NT2/D1 (cell line): Measurements from ENCODE around the gene STX19.
A peak's percentile ranks its signal among the peaks of the same experiment; 100 is the strongest.

Source experiments
- DNase-seq: peaks from one replicate; pipeline ENCODE4 v3.0.0-alpha.2; 2011; ENCODE audit warnings: low read depth, low spot score
- H3K27me3 ChIP-seq: 2 replicates; pipeline ENCODE4 v1.6.0; 2011; ENCODE audit warnings: mild to moderate bottlenecking; ENCODE audit not compliant: insufficient read length, insufficient read depth
- H3K36me3 ChIP-seq: 2 replicates; pipeline ENCODE4 v1.6.1; 2011; ENCODE audit warnings: mild to moderate bottlenecking, low read length, mixed read lengths; ENCODE audit not compliant: insufficient read depth, insufficient read length
- H3K4me1 ChIP-seq: 2 replicates; pipeline ENCODE4 v1.5.1; 2011; ENCODE audit not compliant: insufficient read depth, insufficient read length
- H3K4me3 ChIP-seq: 2 replicates; pipeline ENCODE4 v1.5.1; 2011; ENCODE audit warnings: low read depth; ENCODE audit not compliant: insufficient read length
- H3K9ac ChIP-seq: 2 replicates; pipeline ENCODE4 v1.6.0; 2011; ENCODE audit warnings: low read depth; ENCODE audit not compliant: insufficient read length
- H3K9me3 ChIP-seq: 2 replicates; pipeline ENCODE4 v1.5.1; 2011; ENCODE audit warnings: mild to moderate bottlenecking, low read length; ENCODE audit not compliant: insufficient read depth
- SUZ12 ChIP-seq: IDR thresholded peaks from 2 replicates; pipeline ENCODE4 v1.6.1; 2011; ENCODE audit not compliant: insufficient read length, insufficient read depth; ENCODE audit errors: extremely low read depth
- YY1 ChIP-seq: IDR thresholded peaks from 2 replicates; pipeline ENCODE4 v1.6.1; 2011; ENCODE audit not compliant: insufficient read length, insufficient read depth
- ZNF274 ChIP-seq: IDR thresholded peaks from 2 replicates; pipeline ENCODE4 v1.6.1; 2011; ENCODE audit warnings: mild to moderate bottlenecking, low read depth, low read length

Gene STX19

GRCh38 chr3:94065819-94066480 lies 37.6 kb upstream of the STX19 start:
- H3K36me3 ChIP-seq: peaks cover 20% of the 10 kb centered on the region
- no peak overlapping the region for H3K4me3 ChIP-seq
- H3K27me3 ChIP-seq: no peaks in the 10 kb centered on the region
- no peaks in the 10 kb centered on the region for H3K9me3 ChIP-seq
- no peaks in the 10 kb centered on the region for H3K4me1 ChIP-seq
- TF ChIP-seq ZNF274: no peak
- TF ChIP-seq SUZ12: no peak
- no peak for TF ChIP-seq YY1
- no peak for DNase-seq
- no peak overlapping the region for H3K9ac ChIP-seq

- H3K4me3 ChIP-seq: no peak overlapping the region
These were observed 36.7 kb upstream of the STX19 start for GRCh38 chr3:94065122-94065521.

GRCh38 chr3:94064243-94064860 lies 36.0 kb upstream of the STX19 start:
- Histone ChIP-seq H3K36me3 (peaks cover 21% of the 10 kb centered on the region), H3K27me3 (no peaks in the 10 kb centered on the region), H3K4me3 (no peak overlapping the region), H3K9ac (no peak overlapping the region), H3K4me1 (no peaks in the 10 kb centered on the region), H3K9me3 (no peaks in the 10 kb centered on the region)
- TF ChIP-seq YY1 (no peak), ZNF274 (no peak), SUZ12 (no peak)
- DNase-seq: no peak

More at GRCh38 chr3:94065122-94065521, 36.7 kb upstream of the STX19 start:
- Histone ChIP-seq H3K4me1 (no peaks in the 10 kb centered on the region), H3K9me3 (no peaks in the 10 kb centered on the region), H3K27me3 (no peaks in the 10 kb centered on the region), H3K36me3 (peaks cover 20% of the 10 kb centered on the region), H3K9ac (no peak overlapping the region)
- no peak for DNase-seq
- TF ChIP-seq ZNF274: no peak
- no peak for TF ChIP-seq SUZ12
- TF ChIP-seq YY1: no peak

DNA sequence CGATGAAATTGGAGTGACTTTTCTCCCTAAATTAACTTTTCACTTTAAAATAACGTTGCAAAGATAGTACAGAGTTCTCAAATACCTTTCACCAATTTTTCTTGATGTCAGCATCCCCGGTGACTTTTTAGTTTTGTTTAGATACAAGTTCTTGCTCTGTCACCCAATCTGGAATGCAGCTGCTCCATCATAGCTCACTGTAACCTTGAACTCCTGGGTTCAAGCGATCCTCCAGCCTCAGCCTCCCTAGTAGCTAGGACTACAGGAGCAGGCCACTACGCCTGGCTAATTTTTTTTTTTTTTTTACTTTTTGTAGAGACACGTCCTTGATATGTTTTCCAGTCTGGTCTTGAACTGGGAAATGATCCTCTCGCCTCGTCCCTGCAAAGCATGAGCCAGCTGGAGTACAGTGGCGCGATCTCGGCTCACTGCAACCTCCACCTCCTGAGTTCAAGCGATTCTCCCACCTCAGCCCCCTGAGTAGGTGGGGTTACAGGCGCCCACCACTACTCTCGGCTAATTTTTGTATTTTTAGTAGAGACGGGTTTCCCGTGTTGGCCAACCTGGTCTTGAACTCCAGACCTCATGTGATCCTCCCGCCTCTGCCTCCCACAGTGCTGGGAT lies 35.2 kb upstream of the STX19 start:
- DNase-seq: no peak
- Histone ChIP-seq H3K36me3 (peaks cover 24% of the 10 kb centered on the region), H3K4me3 (peak overlapping the region; percentile 66), H3K27me3 (no peaks in the 10 kb centered on the region), H3K4me1 (no peaks in the 10 kb centered on the region), H3K9ac (peak overlapping the region; percentile 80), H3K9me3 (no peaks in the 10 kb centered on the region)
- TF ChIP-seq YY1 (no peak), SUZ12 (no peak), ZNF274 (no peak)

- TF ChIP-seq SUZ12: no peak
- no peak for TF ChIP-seq ZNF274
- TF ChIP-seq YY1: no peak
- H3K36me3 ChIP-seq: peaks cover 23% of the 10 kb centered on the region
These were observed 34.4 kb upstream of the STX19 start, which contains the start of the genes DHFR2 and NSUN3 for GRCh38 chr3:94062513-94063404. Gene DHFR2 (minus strand): TSS chr3:94062916. CDS start chr3:94061511, 1,405 bp downstream. Gene NSUN3 (plus strand): TSS chr3:94063061. CDS start chr3:94063127, 66 bp downstream.

DNA sequence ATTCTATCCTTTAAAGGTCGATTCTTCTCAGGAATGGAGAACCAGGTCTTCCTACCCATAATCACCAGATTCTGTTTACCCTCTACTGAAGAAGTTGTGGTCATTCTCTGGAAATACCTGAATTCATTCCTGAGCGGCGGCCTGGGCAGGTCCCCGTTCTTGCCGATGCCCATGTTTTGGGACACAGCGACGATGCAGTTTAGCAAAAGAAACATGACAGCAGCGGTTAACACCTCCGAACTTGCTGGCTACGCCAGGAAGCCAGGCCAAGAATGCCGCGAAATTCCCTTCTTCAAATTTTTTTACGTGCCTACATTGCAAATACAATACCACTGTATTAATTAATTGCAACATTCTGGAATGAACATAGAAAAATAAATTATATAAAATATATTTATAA lies 32.9 kb upstream of the STX19 start:
- H3K9me3 ChIP-seq: no peaks in the 10 kb centered on the region
- no peak overlapping the region for H3K9ac ChIP-seq
- DNase-seq: no peak
- no peaks in the 10 kb centered on the region for H3K27me3 ChIP-seq
- H3K4me1 ChIP-seq: no peaks in the 10 kb centered on the region
- TF ChIP-seq SUZ12 (no peak), ZNF274 (no peak), YY1 (no peak)
- H3K4me3 ChIP-seq: no peak overlapping the region
- peaks cover 14% of the 10 kb centered on the region for H3K36me3 ChIP-seq

More at GRCh38 chr3:94062513-94063404, 34.4 kb upstream of the STX19 start, which contains the start of the genes DHFR2 and NSUN3:
- H3K9ac ChIP-seq: peak within 1 kb of the TSS; percentile 80
- no peaks in the 10 kb centered on the region for H3K4me1 ChIP-seq
- H3K4me3 ChIP-seq: peak within 1 kb of the TSS; percentile 66
- no peaks in the 10 kb centered on the region for H3K27me3 ChIP-seq
- peak; percentile 96 for DNase-seq
- no peaks in the 10 kb centered on the region for H3K9me3 ChIP-seq
